A673 (cell line): ENCODE data around the gene NDST1. TPM values are rescaled to one million over a fixed set of nuclear protein-coding genes. Genes with fewer than 3 reads are reported as not detected.

Experiments
- BruUV-seq: library from RNA; stranded (reverse); fragments of 400-500 nt; replicated peaks from 2 replicates; lab custom pipeline; 2021; lab: Mats Ljungman, UMichigan
- CTCF ChIA-PET: fragments of 300-600 bp; sonication (Branson Sonifier 250); formaldehyde crosslinking; loops from one replicate; lab custom pipeline; 2022; ENCODE audit warnings: antibody characterized with exemption; lab: Charles Lee
- POLR2A ChIA-PET: fragments of 300-600 bp; sonication (Branson Sonifier 250); formaldehyde crosslinking; loops from one replicate; lab custom pipeline; 2022; ENCODE audit warnings: antibody characterized with exemption; ENCODE audit not compliant: low non-redundant PET; lab: Charles Lee
- DNase-seq: peaks from one replicate; pipeline ENCODE4 v3.0.0-alpha.2; 2015; ENCODE audit warnings: low spot score
- H3K27ac ChIP-seq: fragments of 200-600 bp; sonication (generic); 2 replicates; pipeline ENCODE4 v1.5.1; 2016; ENCODE audit warnings: mixed run types, low read depth, mild to moderate bottlenecking, mixed read lengths, antibody characterized with exemption, low read length; ENCODE audit not compliant: poor library complexity, severe bottlenecking
- H3K27me3 ChIP-seq: fragments of 200-600 bp; sonication (generic); replicated peaks from 2 replicates; pipeline ENCODE4 v1.6.1; 2017; ENCODE audit warnings: mixed run types, low read depth, mild to moderate bottlenecking, mixed read lengths, antibody characterized with exemption, low read length; ENCODE audit not compliant: insufficient read depth, poor library complexity
- H3K36me3 ChIP-seq: fragments of 200-600 bp; sonication (generic); 2 replicates; pipeline ENCODE4 v1.6.1; 2016; ENCODE audit warnings: mixed run types, mild to moderate bottlenecking, mixed read lengths, antibody characterized with exemption, low read length; ENCODE audit not compliant: insufficient read depth, poor library complexity, severe bottlenecking
- H3K4me1 ChIP-seq: fragments of 200-600 bp; sonication (generic); 2 replicates; pipeline ENCODE4 v1.6.1; 2017; ENCODE audit warnings: mixed run types, mild to moderate bottlenecking, mixed read lengths, antibody characterized with exemption, low read length; ENCODE audit not compliant: insufficient read depth, poor library complexity, severe bottlenecking
- H3K4me3 ChIP-seq: fragments of 200-600 bp; sonication (generic); 2 replicates; pipeline ENCODE4 v1.5.1; 2016; ENCODE audit warnings: low read depth, mixed run types, mild to moderate bottlenecking, mixed read lengths, low read length; ENCODE audit not compliant: poor library complexity, severe bottlenecking
- H3K9me3 ChIP-seq: fragments of 200-600 bp; sonication (generic); 2 replicates; pipeline ENCODE4 v1.6.1; 2016; ENCODE audit warnings: mixed run types, low read depth, mild to moderate bottlenecking, mixed read lengths, antibody characterized with exemption, low read length; ENCODE audit not compliant: poor library complexity, severe bottlenecking
- EZH2 ChIP-seq: fragments of 200-600 bp; sonication (generic); IDR thresholded peaks from 2 replicates; pipeline ENCODE4 v1.6.1; 2017; ENCODE audit warnings: borderline replicate concordance, low read depth, mild to moderate bottlenecking, mixed read lengths, antibody characterized with exemption, low read length; ENCODE audit not compliant: poor library complexity, severe bottlenecking
- intact Hi-C: fragments of 100-400 bp; cut with micrococcal nuclease; formaldehyde crosslinking; loops from one replicate; pipeline ENCODE4 v1.10.0; 2022; ENCODE audit not compliant: unreplicated experiment
- total RNA-seq: library from RNA; stranded (reverse); gene quantifications from 2 replicates; pipeline ENCODE4 v1.2.3, GENCODE V29; 2021
- TF ChIP-seq, protein P1 (sequence below): fragments of 300-800, 200-600 bp; sonication (generic); conservative IDR thresholded peaks from 2 replicates; pipeline ENCODE4 v1.5.1; 2017; ENCODE audit warnings: low read depth, mild to moderate bottlenecking, antibody characterized with exemption, low read length, moderate library complexity, mixed read lengths

NDST1 gene
- total RNA-seq, 1 experiment from 2014 or later: 44.0 TPM

DNA sequence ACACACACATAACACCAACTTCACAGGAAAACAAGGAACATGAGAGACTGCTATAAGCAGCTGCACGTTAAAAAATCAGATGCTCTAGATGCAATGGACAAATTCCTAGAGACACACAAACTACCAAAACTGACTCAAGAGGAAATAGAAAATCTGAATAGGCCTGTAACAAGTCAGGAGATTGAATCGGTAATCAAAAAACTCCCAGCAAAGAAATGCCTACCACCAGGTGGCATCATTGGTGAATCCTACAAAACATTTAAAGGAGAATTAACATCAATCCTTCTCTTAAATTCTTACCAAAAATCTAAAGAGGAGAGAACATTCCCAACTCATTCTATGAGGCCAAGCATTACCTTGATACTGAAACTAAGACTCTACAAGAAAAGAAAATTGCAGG lies 54.9 kb downstream of the NDST1 start:
- no peaks in the 10 kb centered on the region for H3K9me3 ChIP-seq
- no TSS peak for BruUV-seq
- peak; percentile 80 for DNase-seq
- no peak overlapping the region for H3K4me3 ChIP-seq
- no peak overlapping the region for H3K27ac ChIP-seq
- H3K27me3 ChIP-seq: no peaks in the 10 kb centered on the region
- no peaks in the 10 kb centered on the region for H3K36me3 ChIP-seq
- ChIA-PET CTCF (no interaction called here), POLR2A (no interaction called here)
- intact Hi-C loops: loop anchor here (2.0 to 10.0 kb wide), 4 partner anchors 106 to 592 kb away; partner anchors contain the start of genes ANXA6 and RBM22
- H3K4me1 ChIP-seq: no peaks in the 10 kb centered on the region
- TF ChIP-seq, protein P1, sequence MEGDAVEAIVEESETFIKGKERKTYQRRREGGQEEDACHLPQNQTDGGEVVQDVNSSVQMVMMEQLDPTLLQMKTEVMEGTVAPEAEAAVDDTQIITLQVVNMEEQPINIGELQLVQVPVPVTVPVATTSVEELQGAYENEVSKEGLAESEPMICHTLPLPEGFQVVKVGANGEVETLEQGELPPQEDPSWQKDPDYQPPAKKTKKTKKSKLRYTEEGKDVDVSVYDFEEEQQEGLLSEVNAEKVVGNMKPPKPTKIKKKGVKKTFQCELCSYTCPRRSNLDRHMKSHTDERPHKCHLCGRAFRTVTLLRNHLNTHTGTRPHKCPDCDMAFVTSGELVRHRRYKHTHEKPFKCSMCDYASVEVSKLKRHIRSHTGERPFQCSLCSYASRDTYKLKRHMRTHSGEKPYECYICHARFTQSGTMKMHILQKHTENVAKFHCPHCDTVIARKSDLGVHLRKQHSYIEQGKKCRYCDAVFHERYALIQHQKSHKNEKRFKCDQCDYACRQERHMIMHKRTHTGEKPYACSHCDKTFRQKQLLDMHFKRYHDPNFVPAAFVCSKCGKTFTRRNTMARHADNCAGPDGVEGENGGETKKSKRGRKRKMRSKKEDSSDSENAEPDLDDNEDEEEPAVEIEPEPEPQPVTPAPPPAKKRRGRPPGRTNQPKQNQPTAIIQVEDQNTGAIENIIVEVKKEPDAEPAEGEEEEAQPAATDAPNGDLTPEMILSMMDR: peak; percentile 75
- no peak for TF ChIP-seq EZH2

DNA sequence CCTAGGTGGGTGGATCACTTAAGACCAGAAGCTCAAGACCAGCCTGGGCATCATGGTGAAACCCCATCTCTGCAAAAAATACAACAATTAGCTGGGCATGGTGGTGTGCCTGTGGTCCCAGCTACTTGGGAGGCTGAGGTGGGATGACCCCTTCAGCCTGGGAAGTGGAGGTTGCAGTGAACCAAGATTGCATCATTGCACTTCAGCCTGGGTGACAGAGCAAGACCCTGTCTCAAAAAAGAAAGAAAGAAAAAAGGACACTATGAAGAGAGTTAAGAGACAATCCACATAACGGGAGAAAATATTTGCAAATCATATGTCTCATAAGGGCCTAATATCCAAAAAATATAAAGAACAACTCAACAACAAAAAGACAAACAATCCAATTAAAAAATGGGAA lies 57.9 kb downstream of the NDST1 start:
- POLR2A ChIA-PET: no interaction called here
- Histone ChIP-seq H3K9me3 (no peaks in the 10 kb centered on the region), H3K27ac (no peak overlapping the region), H3K27me3 (no peaks in the 10 kb centered on the region), H3K4me3 (no peak overlapping the region), H3K4me1 (no peaks in the 10 kb centered on the region), H3K36me3 (no peaks in the 10 kb centered on the region)
- no peak for DNase-seq
- TF ChIP-seq, protein P1: no peak
- no peak for TF ChIP-seq EZH2
- no TSS peak for BruUV-seq
- CTCF ChIA-PET: no interaction called here
- intact Hi-C loops: loop anchor here (10.0 kb wide), 1 partner anchor 589 kb away; the partner anchor contains the start of gene ANXA6

DNA sequence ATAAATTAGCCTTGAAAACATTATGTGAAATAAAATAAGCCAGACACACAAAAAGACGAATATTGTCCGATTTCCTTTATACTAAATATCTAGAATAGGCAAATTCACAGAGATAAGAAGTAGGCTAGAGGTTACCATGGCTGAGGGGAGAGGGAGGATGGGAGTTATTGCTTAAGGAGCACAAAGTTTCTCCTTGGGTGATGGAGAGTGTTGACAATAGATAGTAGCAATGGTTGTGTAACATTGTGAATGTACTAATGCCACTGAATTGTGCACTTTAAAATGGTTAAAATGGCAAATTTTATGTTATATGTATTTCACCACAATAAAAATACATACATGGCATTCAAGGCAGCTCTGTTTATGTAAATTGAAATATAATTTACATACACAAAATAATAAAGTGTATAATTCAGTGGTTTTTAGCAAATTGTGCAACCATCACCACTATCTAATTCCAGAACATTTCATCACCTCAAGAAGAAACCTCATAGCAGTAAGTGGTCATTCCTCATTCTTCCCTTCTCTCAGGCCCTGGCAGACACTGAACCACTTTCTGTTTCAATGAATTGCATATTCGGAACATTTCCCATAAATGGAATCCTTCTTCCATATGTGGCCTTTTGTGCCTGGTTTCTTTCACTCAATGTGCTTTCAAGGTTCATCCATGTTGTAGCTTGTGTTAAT lies 59.2 kb downstream of the NDST1 start:
- ChIA-PET CTCF (interaction anchor here (0.6 kb wide), 1 partner anchor 90 kb away, joined by 3 read pairs; no protein-coding TSS in a partner anchor), POLR2A (no interaction called here)
- TF ChIP-seq, protein P1: no peak
- TF ChIP-seq EZH2: no peak
- Histone ChIP-seq H3K4me1 (no peaks in the 10 kb centered on the region), H3K4me3 (no peak overlapping the region), H3K9me3 (no peaks in the 10 kb centered on the region), H3K36me3 (no peaks in the 10 kb centered on the region), H3K27me3 (no peaks in the 10 kb centered on the region), H3K27ac (no peak overlapping the region)
- intact Hi-C loops: loop anchor here (10.0 kb wide), 1 partner anchor 588 kb away; the partner anchor contains the start of gene ANXA6
- DNase-seq: no peak
- no TSS peak for BruUV-seq
